ENCODE data around the gene FNDC7. TPM values are rescaled to one million over a fixed set of nuclear protein-coding genes. Genes with fewer than 3 reads are reported as not detected.

The FNDC7 gene
- total and polyA plus RNA-seq, 2 donors = 0.05 TPM

DNA sequence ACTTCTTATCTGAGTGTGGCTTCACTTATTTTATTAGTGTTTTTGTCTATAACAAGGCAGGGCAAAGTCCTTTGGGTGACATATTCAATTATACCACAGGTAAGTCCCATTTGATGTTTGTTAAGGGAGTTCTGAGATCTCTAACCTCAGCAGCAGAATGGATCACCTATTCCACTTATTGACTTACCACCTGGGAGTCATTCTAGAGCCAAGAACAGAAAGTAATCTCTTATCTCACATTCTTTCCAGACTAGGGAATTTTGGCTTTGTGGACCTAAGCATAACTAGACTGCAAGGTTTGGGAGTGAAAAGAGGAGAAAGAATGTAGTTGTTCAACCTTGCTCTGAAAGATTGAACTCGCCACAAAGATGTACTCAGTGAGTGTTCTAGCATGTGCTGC is 13.2 kb downstream of the FNDC7 start:
- 93% methylated on average over 1 of the region's 1 CpG for WGBS
- H3K4me1 ChIP-seq (ENCODE audit: control insufficient read depth in 2 of 2, insufficient read depth in 2 of 2, low read length in 2 of 2) = no peaks in the 10 kb centered on the region
- H3K4me3 ChIP-seq (ENCODE audit: low read length in 2 of 2) = no peak overlapping the region
- H3K36me3 ChIP-seq (ENCODE audit: control insufficient read depth in 2 of 2, insufficient read depth in 2 of 2, low read length in 1 of 2) = no peaks in the 10 kb centered on the region
- H3K27me3 ChIP-seq (ENCODE audit: control insufficient read depth in 2 of 2, insufficient read depth in 1 of 2, low read length in 1 of 2) = no peaks in the 10 kb centered on the region
- no peaks in the 10 kb centered on the region for H3K9me3 ChIP-seq (ENCODE audit: control insufficient read depth in 2 of 2, insufficient read depth in 1 of 2, low read length in 1 of 2)
- H3K27ac ChIP-seq (ENCODE audit: low read depth in 1 of 2, low read length in 1 of 2) = no peak overlapping the region
- no peak for DNase-seq (ENCODE audit: low read depth in 6 of 9, low spot score in 9 of 9)

DNA sequence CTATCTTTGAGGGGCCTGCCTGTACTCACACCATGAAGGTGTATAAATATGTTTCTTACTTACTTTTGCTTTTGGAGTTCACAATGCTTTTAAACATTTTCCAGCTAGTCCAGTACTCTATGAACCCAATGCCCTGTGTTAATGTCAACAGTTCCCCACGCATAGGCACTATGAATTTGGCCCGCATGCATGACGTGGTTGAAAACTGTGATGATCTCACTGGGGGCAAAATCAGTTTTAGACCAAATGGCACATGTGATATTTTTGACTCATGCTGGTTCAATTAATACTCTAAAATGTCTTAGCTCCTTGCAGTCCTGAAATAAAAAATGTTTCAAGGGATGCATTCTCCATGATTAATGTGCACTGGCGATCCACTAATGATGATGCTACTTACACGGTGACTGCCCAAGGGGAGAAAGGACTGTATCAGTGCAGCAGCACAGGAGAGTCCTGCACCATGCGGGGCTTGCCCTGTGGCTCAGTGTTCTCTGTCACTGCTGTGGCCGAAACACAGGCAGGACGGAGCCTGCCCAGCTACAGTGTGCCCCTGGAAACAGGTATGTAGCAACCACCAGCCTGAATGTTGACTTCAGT is 15.7 kb downstream of the FNDC7 start:
- DNase-seq (ENCODE audit: low read depth in 6 of 9, low spot score in 9 of 9) = no peak
- 97% methylated on average over 8 of the region's 8 CpGs for WGBS
- no peaks in the 10 kb centered on the region for H3K4me1 ChIP-seq (ENCODE audit: control insufficient read depth in 2 of 2, insufficient read depth in 2 of 2, low read length in 2 of 2)
- no peaks in the 10 kb centered on the region for H3K9me3 ChIP-seq (ENCODE audit: control insufficient read depth in 2 of 2, insufficient read depth in 1 of 2, low read length in 1 of 2)
- no peaks in the 10 kb centered on the region for H3K27me3 ChIP-seq (ENCODE audit: control insufficient read depth in 2 of 2, insufficient read depth in 1 of 2, low read length in 1 of 2)
- H3K36me3 ChIP-seq (ENCODE audit: control insufficient read depth in 2 of 2, insufficient read depth in 2 of 2, low read length in 1 of 2) = no peaks in the 10 kb centered on the region
- H3K4me3 ChIP-seq (ENCODE audit: low read length in 2 of 2) = no peak overlapping the region
- no peak overlapping the region for H3K27ac ChIP-seq (ENCODE audit: low read depth in 1 of 2, low read length in 1 of 2)

DNA sequence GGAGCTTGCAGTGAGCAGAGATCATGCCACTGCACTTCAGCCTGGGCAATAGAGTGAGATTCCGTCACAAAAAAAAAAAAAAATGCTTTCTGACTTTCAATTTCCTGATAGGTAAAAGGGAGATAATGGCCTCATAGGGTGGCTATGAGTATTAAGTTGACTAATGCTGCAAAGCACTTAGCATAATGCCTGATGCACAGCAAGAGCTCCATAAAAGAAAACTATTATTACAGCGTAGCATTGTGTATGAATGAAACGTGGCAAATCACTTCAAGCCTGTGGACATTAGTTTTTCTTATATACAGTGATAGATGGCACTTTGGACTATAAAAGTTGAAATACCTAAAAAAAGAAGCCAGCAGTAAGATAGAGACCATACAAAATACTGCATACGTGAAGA is 16.8 kb downstream of the FNDC7 start:
- Histone ChIP-seq H3K27me3 (ENCODE audit: control insufficient read depth in 2 of 2, insufficient read depth in 1 of 2, low read length in 1 of 2) (no peaks in the 10 kb centered on the region), H3K4me3 (ENCODE audit: low read length in 2 of 2) (no peak overlapping the region), H3K9me3 (ENCODE audit: control insufficient read depth in 2 of 2, insufficient read depth in 1 of 2, low read length in 1 of 2) (no peaks in the 10 kb centered on the region), H3K4me1 (ENCODE audit: control insufficient read depth in 2 of 2, insufficient read depth in 2 of 2, low read length in 2 of 2) (no peaks in the 10 kb centered on the region), H3K36me3 (ENCODE audit: control insufficient read depth in 2 of 2, insufficient read depth in 2 of 2, low read length in 1 of 2) (no peaks in the 10 kb centered on the region), H3K27ac (ENCODE audit: low read depth in 1 of 2, low read length in 1 of 2) (no peak overlapping the region)
- WGBS = 96% methylated on average over 4 of the region's 4 CpGs
- DNase-seq (ENCODE audit: low read depth in 6 of 9, low spot score in 9 of 9) = no peak

DNA sequence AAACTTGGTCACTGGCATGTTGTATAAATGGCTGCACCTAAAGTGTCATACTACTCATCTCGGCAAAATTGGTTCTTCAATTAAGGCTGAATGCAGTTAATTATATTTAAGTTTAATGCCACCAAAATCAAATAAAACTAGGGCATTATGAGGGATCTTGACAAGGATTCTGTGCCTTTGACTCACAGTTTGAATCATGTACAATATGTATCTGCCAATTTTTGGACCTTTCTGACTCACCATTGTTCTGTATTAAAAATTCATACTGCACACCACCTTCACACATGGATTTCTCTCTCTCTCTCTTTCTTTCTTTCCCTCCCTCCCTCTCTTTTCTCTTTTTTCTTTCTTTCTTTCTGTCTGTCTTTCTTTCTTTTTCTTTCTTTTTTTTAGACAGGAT is 19.7 kb downstream of the FNDC7 start:
- WGBS = 100% methylated on average over 1 of the region's 1 CpG
- no peaks in the 10 kb centered on the region for H3K4me1 ChIP-seq (ENCODE audit: control insufficient read depth in 2 of 2, insufficient read depth in 2 of 2, low read length in 2 of 2)
- no peak overlapping the region for H3K4me3 ChIP-seq (ENCODE audit: low read length in 2 of 2)
- H3K27ac ChIP-seq (ENCODE audit: low read depth in 1 of 2, low read length in 1 of 2) = no peak overlapping the region
- no peaks in the 10 kb centered on the region for H3K36me3 ChIP-seq (ENCODE audit: control insufficient read depth in 2 of 2, insufficient read depth in 2 of 2, low read length in 1 of 2)
- no peaks in the 10 kb centered on the region for H3K27me3 ChIP-seq (ENCODE audit: control insufficient read depth in 2 of 2, insufficient read depth in 1 of 2, low read length in 1 of 2)
- DNase-seq (ENCODE audit: low read depth in 6 of 9, low spot score in 9 of 9) = no peak
- H3K9me3 ChIP-seq (ENCODE audit: control insufficient read depth in 2 of 2, insufficient read depth in 1 of 2, low read length in 1 of 2) = no peaks in the 10 kb centered on the region

DNA sequence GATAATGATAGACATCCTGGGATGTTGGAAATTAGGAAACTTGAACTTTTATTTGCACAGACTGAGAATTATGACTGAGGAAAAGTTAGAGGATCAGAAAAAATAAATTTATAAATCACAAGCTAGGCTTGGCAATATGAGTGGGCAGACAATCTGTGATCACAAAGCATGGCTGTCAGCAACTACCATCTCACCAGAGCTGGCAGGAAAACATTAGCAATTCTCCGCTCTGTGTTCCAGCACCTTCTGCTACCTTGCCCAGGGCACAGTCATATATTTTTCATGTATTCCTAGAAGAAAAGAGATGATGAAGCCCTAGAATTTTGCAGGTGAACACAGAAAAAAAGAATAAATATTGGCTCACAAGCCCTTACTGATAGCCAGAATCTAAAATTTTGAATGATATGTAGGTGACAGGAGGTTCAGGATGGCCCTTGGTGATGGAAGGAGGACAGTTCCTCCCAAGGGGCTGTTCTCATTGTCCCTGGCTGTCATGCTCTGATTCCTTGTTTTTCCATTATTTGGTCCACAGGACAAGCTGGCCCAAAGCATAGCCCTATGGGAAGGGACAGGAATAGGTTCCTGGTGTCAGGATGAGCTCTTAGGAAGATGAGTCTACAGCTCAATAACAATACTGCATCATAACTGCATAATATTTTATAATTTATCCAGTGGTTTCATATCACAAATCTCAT is 21.6 kb downstream of the FNDC7 start:
- no peaks in the 10 kb centered on the region for H3K4me1 ChIP-seq (ENCODE audit: control insufficient read depth in 2 of 2, insufficient read depth in 2 of 2, low read length in 2 of 2)
- H3K4me3 ChIP-seq (ENCODE audit: low read length in 2 of 2) = no peak overlapping the region
- H3K9me3 ChIP-seq (ENCODE audit: control insufficient read depth in 2 of 2, insufficient read depth in 1 of 2, low read length in 1 of 2) = no peaks in the 10 kb centered on the region
- H3K27me3 ChIP-seq (ENCODE audit: control insufficient read depth in 2 of 2, insufficient read depth in 1 of 2, low read length in 1 of 2) = no peaks in the 10 kb centered on the region
- no peaks in the 10 kb centered on the region for H3K36me3 ChIP-seq (ENCODE audit: control insufficient read depth in 2 of 2, insufficient read depth in 2 of 2, low read length in 1 of 2)
- H3K27ac ChIP-seq (ENCODE audit: low read depth in 1 of 2, low read length in 1 of 2) = no peak overlapping the region
- DNase-seq (ENCODE audit: low read depth in 6 of 9, low spot score in 9 of 9) = no peak
- WGBS = 95% methylated on average over 1 of the region's 1 CpG

DNA sequence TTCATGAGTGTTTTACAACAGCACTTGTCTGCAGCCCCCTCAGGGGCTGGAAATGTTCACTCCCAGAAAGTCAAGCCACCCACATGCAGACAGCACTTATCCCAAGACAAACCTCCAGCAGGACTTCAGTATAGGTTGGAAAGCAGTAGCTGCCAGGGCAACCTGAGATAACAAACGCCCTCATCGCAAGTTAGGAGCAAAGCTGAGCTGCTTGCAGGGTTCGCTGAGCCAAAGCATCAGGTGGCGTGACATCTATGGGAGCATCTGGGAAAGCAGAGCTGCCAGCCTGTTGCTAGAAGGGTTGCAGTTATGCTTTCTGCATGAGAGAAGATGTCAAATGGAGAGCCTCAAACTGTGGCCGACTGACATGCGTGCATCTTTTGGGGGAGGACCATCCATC is 29.5 kb downstream of the FNDC7 start:
- H3K27ac ChIP-seq (ENCODE audit: low read depth in 1 of 2, low read length in 1 of 2) = peak overlapping the region in 1 of 2 donors; percentile 32
- no peaks in the 10 kb centered on the region for H3K9me3 ChIP-seq (ENCODE audit: control insufficient read depth in 2 of 2, insufficient read depth in 1 of 2, low read length in 1 of 2)
- peaks cover 0 to 5% of the 10 kb centered on the region in 2 donors for H3K4me1 ChIP-seq (ENCODE audit: control insufficient read depth in 2 of 2, insufficient read depth in 2 of 2, low read length in 2 of 2)
- no peaks in the 10 kb centered on the region for H3K36me3 ChIP-seq (ENCODE audit: control insufficient read depth in 2 of 2, insufficient read depth in 2 of 2, low read length in 1 of 2)
- H3K27me3 ChIP-seq (ENCODE audit: control insufficient read depth in 2 of 2, insufficient read depth in 1 of 2, low read length in 1 of 2) = no peaks in the 10 kb centered on the region
- H3K4me3 ChIP-seq (ENCODE audit: low read length in 2 of 2) = no peak overlapping the region
- DNase-seq (ENCODE audit: low read depth in 6 of 9, low spot score in 9 of 9) = no peak
- WGBS = 92% methylated on average over 6 of the region's 6 CpGs

DNA sequence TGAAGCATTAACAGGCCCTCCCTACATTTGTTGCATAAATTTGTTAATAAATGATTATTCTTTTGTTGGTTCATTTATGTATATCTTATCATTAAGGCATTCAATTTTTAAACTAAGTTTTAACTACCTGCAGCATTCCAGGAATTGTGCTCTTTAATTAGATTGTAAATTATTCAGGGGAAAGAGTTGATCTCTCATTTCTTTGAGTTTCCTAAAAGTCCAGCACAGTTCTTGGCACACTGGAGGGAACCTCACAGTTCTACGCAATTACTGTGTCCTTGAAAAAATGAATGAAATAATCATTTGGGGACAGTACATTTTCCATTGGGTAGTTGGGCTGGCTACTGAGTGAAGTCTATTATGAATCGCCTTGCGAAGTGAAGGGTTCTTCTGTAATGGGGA is 33.3 kb downstream of the FNDC7 start:
- peak overlapping the region; percentile 3 to 94 for H3K27ac ChIP-seq (ENCODE audit: low read depth in 1 of 2, low read length in 1 of 2)
- WGBS = 63% methylated on average over 3 of the region's 3 CpGs

DNA sequence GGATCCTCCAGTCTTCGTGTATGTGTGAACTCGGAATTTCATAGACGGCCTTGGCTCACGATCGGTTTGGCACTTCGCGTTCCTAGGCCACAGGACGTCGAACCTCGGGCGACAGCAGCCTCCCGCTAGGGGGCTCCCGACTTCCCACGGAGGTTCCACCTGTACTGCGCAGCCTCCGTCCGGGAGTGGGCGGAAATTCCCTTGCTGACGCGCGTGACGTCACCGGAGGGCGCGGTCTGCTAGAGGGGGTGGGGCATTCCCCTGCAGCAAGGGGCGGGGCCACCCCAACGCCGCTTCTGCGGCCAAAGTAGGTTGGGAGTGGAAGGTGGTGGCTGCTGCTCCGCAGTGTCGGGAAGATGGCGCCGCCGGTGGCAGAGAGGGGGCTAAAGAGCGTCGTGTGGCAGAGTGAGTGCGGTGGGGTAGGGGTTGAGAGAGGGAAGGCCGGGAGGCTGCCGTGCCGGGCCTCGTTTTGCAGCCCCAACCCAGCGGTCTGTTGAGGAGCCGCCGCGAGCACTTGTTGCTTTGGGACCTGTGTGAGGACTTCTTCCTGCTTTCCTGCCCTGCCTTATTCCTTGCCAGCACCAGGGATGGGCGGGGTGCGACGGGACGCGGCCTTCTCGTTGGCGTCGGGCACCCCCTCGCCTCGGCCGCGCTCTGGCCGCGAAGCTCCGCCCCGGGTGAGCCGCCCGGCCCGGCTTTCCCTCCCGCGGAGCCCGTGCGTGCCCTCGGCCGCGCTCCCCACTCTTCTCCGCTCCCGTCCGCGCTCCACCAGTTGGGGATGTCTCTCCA is 33.9 kb downstream of the FNDC7 start, which contains the start of gene STXBP3:
STXBP3 (plus strand) TSS at position 293 of the 789 bp plus-strand sequence; CDS start at position 357, 64 bp downstream.
- Histone ChIP-seq H3K27me3 (ENCODE audit: control insufficient read depth in 2 of 2, insufficient read depth in 1 of 2, low read length in 1 of 2) (no peaks in the 10 kb centered on the region), H3K4me1 (ENCODE audit: control insufficient read depth in 2 of 2, insufficient read depth in 2 of 2, low read length in 2 of 2) (peaks cover 0 to 11% of the 10 kb centered on the region in 2 donors), H3K27ac (ENCODE audit: low read depth in 1 of 2, low read length in 1 of 2) (peak within 1 kb of the TSS; percentile 94 to 97), H3K9me3 (ENCODE audit: control insufficient read depth in 2 of 2, insufficient read depth in 1 of 2, low read length in 1 of 2) (no peaks in the 10 kb centered on the region), H3K36me3 (ENCODE audit: control insufficient read depth in 2 of 2, insufficient read depth in 2 of 2, low read length in 1 of 2) (no peaks in the 10 kb centered on the region), H3K4me3 (ENCODE audit: low read length in 2 of 2) (peak within 1 kb of the TSS; percentile 82 to 96)
- DNase-seq (ENCODE audit: low read depth in 6 of 9, low spot score in 9 of 9) = peak; percentile 93 to 100 (median 97)
- WGBS = under 1% methylated on average over 75 of the region's 75 CpGs

More for the DNA sequence above, 33.3 kb downstream of the FNDC7 start:
- Histone ChIP-seq H3K27me3 (ENCODE audit: control insufficient read depth in 2 of 2, insufficient read depth in 1 of 2, low read length in 1 of 2) (no peaks in the 10 kb centered on the region), H3K4me3 (ENCODE audit: low read length in 2 of 2) (peak overlapping the region in 1 of 2 donors; percentile 82), H3K36me3 (ENCODE audit: control insufficient read depth in 2 of 2, insufficient read depth in 2 of 2, low read length in 1 of 2) (no peaks in the 10 kb centered on the region), H3K9me3 (ENCODE audit: control insufficient read depth in 2 of 2, insufficient read depth in 1 of 2, low read length in 1 of 2) (no peaks in the 10 kb centered on the region), H3K4me1 (ENCODE audit: control insufficient read depth in 2 of 2, insufficient read depth in 2 of 2, low read length in 2 of 2) (peaks cover 0 to 11% of the 10 kb centered on the region in 2 donors)
- DNase-seq (ENCODE audit: low read depth in 6 of 9, low spot score in 9 of 9) = no peak

Data from thymus (tissue), 11 donors.